ENCODE results near the gene HTT-AS.

HTT-AS gene

GRCh38 chr4:3030566-3031356, 43.6 kb downstream of the HTT-AS start:
- no peaks in the 10 kb centered on the region for H3K4me1 ChIP-seq (ENCODE audit: low read length)
- 0 out of 2 replicates have a peak, but pooled peaks cover 1% of the 10 kb centered on the region for H3K27me3 ChIP-seq (replicated peaks; ENCODE audit: insufficient read depth, low read length)
- no peaks in the 10 kb centered on the region for H3K9me2 ChIP-seq (replicated peaks; ENCODE audit: insufficient read depth, low read length)
- no peak overlapping the region for H3K4me2 ChIP-seq (ENCODE audit: low read depth, low read length)
- no peak overlapping the region for H3K4me3 ChIP-seq (ENCODE audit: low read length)
- DNase-seq, result no peak
- no peak overlapping the region for H2AFZ ChIP-seq (ENCODE audit: low read length)
- H3F3A ChIP-seq (ENCODE audit: insufficient read depth, low read length), result no peaks in the 10 kb centered on the region
- H3K27ac ChIP-seq (ENCODE audit: low read length), result no peak overlapping the region
- H4K20me1 ChIP-seq (ENCODE audit: insufficient read depth, low read length), result no peaks in the 10 kb centered on the region
- no peaks in the 10 kb centered on the region for H3K79me2 ChIP-seq (ENCODE audit: low read length)
- no peak for TF ChIP-seq EZH2 (optimal IDR thresholded peaks at IDR 0.05; ENCODE audit: low read depth, low read length)
- no peak for TF ChIP-seq CTCF (IDR thresholded peaks at IDR 0.05; ENCODE audit: low read length)
- no peak for TF ChIP-seq EZH2phosphoT487 (IDR thresholded peaks at IDR 0.05; ENCODE audit: low read length)
- H3K9ac ChIP-seq (ENCODE audit: low read length), result no peak overlapping the region
- H3K36me3 ChIP-seq (replicated peaks; ENCODE audit: insufficient read depth, low read length), result no peaks in the 10 kb centered on the region
- H3K9me3 ChIP-seq (replicated peaks; ENCODE audit: insufficient read depth, low read length), result no peaks in the 10 kb centered on the region

- Histone ChIP-seq H3K36me3 (replicated peaks; ENCODE audit: insufficient read depth, low read length) (no peaks in the 10 kb centered on the region), H3K4me3 (ENCODE audit: low read length) (no peak overlapping the region)
- DNase-seq, result no peak
Measured at GRCh38 chr4:3029464-3029863, 44.9 kb downstream of the HTT-AS start.

GRCh38 chr4:3026540-3026939, 47.8 kb downstream of the HTT-AS start:
- Histone ChIP-seq H3K9me2 (replicated peaks; ENCODE audit: insufficient read depth, low read length) (no peaks in the 10 kb centered on the region), H3K27me3 (replicated peaks; ENCODE audit: insufficient read depth, low read length) (no peaks in the 10 kb centered on the region), H3K9me3 (replicated peaks; ENCODE audit: insufficient read depth, low read length) (no peaks in the 10 kb centered on the region), H3K4me3 (ENCODE audit: low read length) (no peak overlapping the region), H3K4me2 (ENCODE audit: low read depth, low read length) (no peak overlapping the region), H3K36me3 (replicated peaks; ENCODE audit: insufficient read depth, low read length) (no peaks in the 10 kb centered on the region), H3K4me1 (ENCODE audit: low read length) (no peaks in the 10 kb centered on the region), H3F3A (ENCODE audit: insufficient read depth, low read length) (no peaks in the 10 kb centered on the region), H2AFZ (ENCODE audit: low read length) (no peak overlapping the region), H3K27ac (ENCODE audit: low read length) (no peak overlapping the region), H4K20me1 (ENCODE audit: insufficient read depth, low read length) (no peaks in the 10 kb centered on the region), H3K9ac (ENCODE audit: low read length) (no peak overlapping the region), H3K79me2 (ENCODE audit: low read length) (no peaks in the 10 kb centered on the region)
- TF ChIP-seq EZH2phosphoT487 (IDR thresholded peaks at IDR 0.05; ENCODE audit: low read length) (no peak), EZH2 (optimal IDR thresholded peaks at IDR 0.05; ENCODE audit: low read depth, low read length) (no peak), CTCF (IDR thresholded peaks at IDR 0.05; ENCODE audit: low read length) (no peak)
- DNase-seq, result no peak

More at GRCh38 chr4:3029464-3029863, 44.9 kb downstream of the HTT-AS start:
- Histone ChIP-seq H4K20me1 (ENCODE audit: insufficient read depth, low read length) (no peaks in the 10 kb centered on the region), H3K9me3 (replicated peaks; ENCODE audit: insufficient read depth, low read length) (no peaks in the 10 kb centered on the region), H3K27ac (ENCODE audit: low read length) (no peak overlapping the region), H3K79me2 (ENCODE audit: low read length) (no peaks in the 10 kb centered on the region), H3K9ac (ENCODE audit: low read length) (no peak overlapping the region), H3K4me2 (ENCODE audit: low read depth, low read length) (no peak overlapping the region), H3K9me2 (replicated peaks; ENCODE audit: insufficient read depth, low read length) (no peaks in the 10 kb centered on the region), H2AFZ (ENCODE audit: low read length) (no peak overlapping the region), H3K27me3 (replicated peaks; ENCODE audit: insufficient read depth, low read length) (no peaks in the 10 kb centered on the region), H3K4me1 (ENCODE audit: low read length) (no peaks in the 10 kb centered on the region), H3F3A (ENCODE audit: insufficient read depth, low read length) (no peaks in the 10 kb centered on the region)
- TF ChIP-seq EZH2 (optimal IDR thresholded peaks at IDR 0.05; ENCODE audit: low read depth, low read length) (no peak), EZH2phosphoT487 (IDR thresholded peaks at IDR 0.05; ENCODE audit: low read length) (no peak), CTCF (IDR thresholded peaks at IDR 0.05; ENCODE audit: low read length) (no peak)

Data from MM.1S (cell line).